GM19035 (cell line): ENCODE data around the gene EEF2.
A peak's percentile ranks its signal among the peaks of the same experiment; 100 is the strongest.

Experiments
- ATAC-seq: cut with Tn5 transposase; IDR thresholded peaks from one replicate; pipeline ENCODE4 v1.9.1; 2021; ENCODE audit not compliant: unreplicated experiment

The EEF2 gene

GRCh38 chr19:3984908-3985642, at the start of gene EEF2:
TSS of gene EEF2 (minus strand) at chr19:3985463. CDS start at chr19:3985380, 83 bp downstream.
- peak; percentile 52 for ATAC-seq

GRCh38 chr19:4034048-4035017, 49.1 kb upstream of the EEF2 start:
- no peak for ATAC-seq

- no peak for ATAC-seq
Observed at GRCh38 chr19:4033028-4033956, 48.0 kb upstream of the EEF2 start.

- ATAC-seq = no peak
Observed at GRCh38 chr19:4032436-4032835, 47.2 kb upstream of the EEF2 start.

- ATAC-seq = no peak
Observed at GRCh38 chr19:4031420-4031819, 46.2 kb upstream of the EEF2 start.

- ATAC-seq = no peak
Observed at GRCh38 chr19:4030981-4031380, 45.7 kb upstream of the EEF2 start.

GRCh38 chr19:4030552-4030951, 45.3 kb upstream of the EEF2 start:
- no peak for ATAC-seq

- no peak for ATAC-seq
Observed at GRCh38 chr19:4029247-4029614, 44.0 kb upstream of the EEF2 start.

GRCh38 chr19:4028334-4029246, 43.3 kb upstream of the EEF2 start:
- no peak for ATAC-seq

GRCh38 chr19:4027146-4027545, 41.9 kb upstream of the EEF2 start:
- ATAC-seq = no peak

GRCh38 chr19:4025317-4025716, 40.1 kb upstream of the EEF2 start:
- no peak for ATAC-seq

- no peak for ATAC-seq
Observed at GRCh38 chr19:4023600-4024398, 38.5 kb upstream of the EEF2 start.

- ATAC-seq = no peak
Observed at GRCh38 chr19:4019578-4019977, 34.3 kb upstream of the EEF2 start.

- ATAC-seq = no peak
Observed at GRCh38 chr19:4018775-4019504, 33.7 kb upstream of the EEF2 start.

- ATAC-seq = no peak
Observed at GRCh38 chr19:4018140-4018613, 32.9 kb upstream of the EEF2 start.

- ATAC-seq = no peak
Observed at GRCh38 chr19:4016903-4017638, 31.8 kb upstream of the EEF2 start.

GRCh38 chr19:4016486-4016885, 31.2 kb upstream of the EEF2 start:
- ATAC-seq = no peak
